SHP77 treated with DMSO at 0.1 percent for 48 hours (cell line): ENCODE results near the gene ZNF865.
A peak's percentile ranks its signal among the peaks of the same experiment; 100 is the strongest.

Source experiments
- DNase-seq: peaks from one replicate; lab custom pipeline; 2025; lab: John Stamatoyannopoulos, UW

Gene ZNF865

GRCh38 chr19:55644842-55645511 is 39.5 kb downstream of the ZNF865 start:
- DNase-seq, result no peak

GRCh38 chr19:55645512-55645881 is 40.0 kb downstream of the ZNF865 start:
- DNase-seq, result no peak

- DNase-seq, result no peak
Measured at GRCh38 chr19:55646889-55647731, 41.7 kb downstream of the ZNF865 start.

- no peak for DNase-seq
Measured at GRCh38 chr19:55647732-55648584, 42.5 kb downstream of the ZNF865 start, which contains the start of gene CCDC106. Gene CCDC106 (plus strand): TSS chr19:55648212. CDS start chr19:55649047, 835 bp downstream.

GRCh38 chr19:55648585-55649267 is 43.3 kb downstream of the ZNF865 start:
- no peak for DNase-seq

- DNase-seq, result no peak
Measured at GRCh38 chr19:55649268-55650125, 44.0 kb downstream of the ZNF865 start.

- DNase-seq, result no peak
Measured at GRCh38 chr19:55650126-55650557, 44.7 kb downstream of the ZNF865 start.

GRCh38 chr19:55650602-55651230 is 45.3 kb downstream of the ZNF865 start:
- no peak for DNase-seq

- no peak for DNase-seq
Measured at GRCh38 chr19:55651236-55651635, 45.8 kb downstream of the ZNF865 start.

- DNase-seq, result no peak
Measured at GRCh38 chr19:55652311-55653128, 47.1 kb downstream of the ZNF865 start.

- DNase-seq, result peak; percentile 98
Measured at GRCh38 chr19:55653651-55654322, 48.3 kb downstream of the ZNF865 start.

- DNase-seq, result peak; percentile 84
Measured at GRCh38 chr19:55654323-55654867, 48.9 kb downstream of the ZNF865 start.

- peak; percentile 37 for DNase-seq
Measured at GRCh38 chr19:55654868-55655647, 49.6 kb downstream of the ZNF865 start, which contains the start of gene U2AF2. Gene U2AF2 (plus strand): TSS chr19:55655035. CDS start chr19:55655105, 70 bp downstream.

GRCh38 chr19:55655648-55656040 is 50.2 kb downstream of the ZNF865 start:
- DNase-seq, result no peak

- no peak for DNase-seq
Measured at GRCh38 chr19:55656552-55656951, 51.1 kb downstream of the ZNF865 start.

- DNase-seq, result no peak
Measured at GRCh38 chr19:55656988-55657747, 51.7 kb downstream of the ZNF865 start.
